ENCODE data around the gene HAUS8. TPM values are rescaled to one million over a fixed set of nuclear protein-coding genes. Genes with fewer than 3 reads are reported as not detected.
A peak's percentile ranks its signal among the peaks of the same experiment; 100 is the strongest.

The HAUS8 gene
- total and polyA plus RNA-seq, 7 experiments from 2014 or later = 9.4 to 31.5 (median 19.0) TPM

GRCh38 chr19:17074634-17075034, 618 bp downstream of the HAUS8 start:
- ATAC-seq (no peak), DNase-seq (peak in 2 of 9 donors; percentile 8 to 22)
- peaks cover 22 to 30% of the 10 kb centered on the region in 2 donors for H3K4me1 ChIP-seq (ENCODE audit: control insufficient read depth in 2 of 2, insufficient read depth in 2 of 2, low read length in 2 of 2)
- H3K4me3 ChIP-seq (ENCODE audit: low read length) = peak overlapping the region; percentile 94
- H3K4me3 Mint-ChIP-seq = peak overlapping the region; percentile 95 to 100 (median 98)
- H3K27me3 Mint-ChIP-seq = no peaks in the 10 kb centered on the region
- H3K9me3 Mint-ChIP-seq = peaks cover 0 to 2% (median 0%) of the 10 kb centered on the region in 11 donors
- CTCF ChIA-PET = interaction anchor here (0.7 kb wide), 1 partner anchor 220 kb away, joined by 3 read pairs; no protein-coding TSS in a partner anchor
- no peaks in the 10 kb centered on the region for H3K9me3 ChIP-seq (ENCODE audit: control insufficient read depth in 2 of 3, low read length in 3 of 3)
- H3K36me3 Mint-ChIP-seq = peaks cover 0 to 13% (median 5%) of the 10 kb centered on the region in 5 donors
- peak overlapping the region; percentile 83 for H3K27ac ChIP-seq (ENCODE audit: low read depth, low read length)
- H3K27ac Mint-ChIP-seq = peak overlapping the region; percentile 86 to 98 (median 96)
- H3K36me3 ChIP-seq (ENCODE audit: control insufficient read depth in 2 of 3, insufficient read depth in 3 of 3, low read length in 3 of 3) = peaks cover 0 to 25% (median 0%) of the 10 kb centered on the region in 3 experiments
- intact Hi-C loops (cut with micrococcal nuclease) = loop anchor here (1.0 to 10.0 kb wide), 20 partner anchors 51 to 962 kb away; partner anchors contain the start of genes BABAM1 (in 2 of the 2), DDA1 (in 2 of the 2), GTPBP3 (in 2 of the 2) and MED26 (in 2 of the 2)
- POLR2A ChIA-PET = interaction anchor here (0.6 to 5.0 kb wide), 6 partner anchors 9 to 261 kb away, joined by 3 to 56 read pairs (median 4); partner anchors contain the start of genes BABAM1 and USE1
- H3K27me3 ChIP-seq (ENCODE audit: control insufficient read depth in 2 of 2, insufficient read depth in 2 of 2, low read length in 2 of 2) = no peaks in the 10 kb centered on the region
- H3K4me1 Mint-ChIP-seq = peaks cover 42 to 61% (median 53%) of the 10 kb centered on the region in 7 donors

GRCh38 chr19:17073869-17074633, 1.2 kb downstream of the HAUS8 start:
- no peaks in the 10 kb centered on the region for H3K27me3 ChIP-seq (ENCODE audit: control insufficient read depth in 2 of 2, insufficient read depth in 2 of 2, low read length in 2 of 2)
- Mint-ChIP-seq H3K9me3 (peaks cover 0 to 2% (median 0%) of the 10 kb centered on the region in 11 donors), H3K27me3 (no peaks in the 10 kb centered on the region), H3K36me3 (peaks cover 0 to 14% (median 5%) of the 10 kb centered on the region in 5 donors), H3K4me3 (peak overlapping the region; percentile 95 to 100 (median 98)), H3K4me1 (peaks cover 36 to 55% (median 47%) of the 10 kb centered on the region in 7 donors), H3K27ac (peak overlapping the region; percentile 86 to 98 (median 96))
- intact Hi-C loops (cut with micrococcal nuclease) = loop anchor here in 1 of 2 donors (2.0 to 10.0 kb wide), 6 partner anchors 111 to 801 kb away; partner anchors contain the start of genes EPS15L1 and SLC5A5
- POLR2A ChIA-PET = interaction anchor here (0.6 to 5.0 kb wide), 6 partner anchors 8 to 262 kb away, joined by 3 to 56 read pairs (median 4); partner anchors contain the start of genes BABAM1 and USE1
- CTCF ChIA-PET = interaction anchor here (0.7 kb wide), 1 partner anchor 221 kb away, joined by 3 read pairs; no protein-coding TSS in a partner anchor
- no peak for ATAC-seq
- H3K4me1 ChIP-seq (ENCODE audit: control insufficient read depth in 2 of 2, insufficient read depth in 2 of 2, low read length in 2 of 2) = peaks cover 17 to 24% of the 10 kb centered on the region in 2 donors
- H3K9me3 ChIP-seq (ENCODE audit: control insufficient read depth in 2 of 3, low read length in 3 of 3) = no peaks in the 10 kb centered on the region
- peaks cover 0 to 26% (median 0%) of the 10 kb centered on the region in 3 experiments for H3K36me3 ChIP-seq (ENCODE audit: control insufficient read depth in 2 of 3, insufficient read depth in 3 of 3, low read length in 3 of 3)
- H3K4me3 ChIP-seq (ENCODE audit: low read length) = peak overlapping the region; percentile 94
- no peak for DNase-seq
- peak overlapping the region; percentile 83 for H3K27ac ChIP-seq (ENCODE audit: low read depth, low read length)

- Mint-ChIP-seq H3K27ac (peak overlapping the region in 1 of 9 donors; percentile 6), H3K9me3 (peaks cover 0 to 2% (median 0%) of the 10 kb centered on the region in 11 donors)
- POLR2A ChIA-PET = interaction anchor here (1.5 kb wide), 1 partner anchor 55 kb away, joined by 4 read pairs; no protein-coding TSS in a partner anchor
Measured at GRCh38 chr19:17070912-17071311, 4.3 kb downstream of the HAUS8 start.

GRCh38 chr19:17070421-17070820, 4.8 kb downstream of the HAUS8 start:
- Histone ChIP-seq H3K9me3 (ENCODE audit: control insufficient read depth in 2 of 3, low read length in 3 of 3) (no peaks in the 10 kb centered on the region), H3K27me3 (ENCODE audit: control insufficient read depth in 2 of 2, insufficient read depth in 2 of 2, low read length in 2 of 2) (no peaks in the 10 kb centered on the region), H3K4me1 (ENCODE audit: control insufficient read depth in 2 of 2, insufficient read depth in 2 of 2, low read length in 2 of 2) (peaks cover 10 to 11% of the 10 kb centered on the region in 2 donors), H3K4me3 (ENCODE audit: low read length) (no peak overlapping the region), H3K36me3 (ENCODE audit: control insufficient read depth in 2 of 3, insufficient read depth in 3 of 3, low read length in 3 of 3) (peaks cover 0 to 34% (median 0%) of the 10 kb centered on the region in 3 experiments), H3K27ac (ENCODE audit: low read depth, low read length) (no peak overlapping the region)
- intact Hi-C loops (cut with micrococcal nuclease) = loop anchor here in 1 of 2 donors (10.0 kb wide), 2 partner anchors 674 to 804 kb away; partner anchors contain the start of gene SLC5A5
- H3K36me3 Mint-ChIP-seq = peaks cover 0 to 20% (median 10%) of the 10 kb centered on the region in 5 donors
- H3K4me3 Mint-ChIP-seq = peak overlapping the region in 1 of 10 donors; percentile 8
- ATAC-seq (no peak), DNase-seq (no peak)
- CTCF ChIA-PET = interaction anchor here (0.7 to 1.4 kb wide), 3 partner anchors 107 to 212 kb away, joined by 3 to 6 read pairs (median 4); partner anchors contain the start of gene ANKLE1
- H3K4me1 Mint-ChIP-seq = peaks cover 26 to 46% (median 38%) of the 10 kb centered on the region in 7 donors
- peak overlapping the region in 3 of 9 donors; percentile 6 to 27 (median 16) for H3K27ac Mint-ChIP-seq
- POLR2A ChIA-PET = no interaction called here
- no peaks in the 10 kb centered on the region for H3K27me3 Mint-ChIP-seq
- peaks cover 0 to 2% (median 0%) of the 10 kb centered on the region in 11 donors for H3K9me3 Mint-ChIP-seq

More at GRCh38 chr19:17070912-17071311, 4.3 kb downstream of the HAUS8 start:
- Histone ChIP-seq H3K36me3 (ENCODE audit: control insufficient read depth in 2 of 3, insufficient read depth in 3 of 3, low read length in 3 of 3) (peaks cover 0 to 36% (median 0%) of the 10 kb centered on the region in 3 experiments), H3K9me3 (ENCODE audit: control insufficient read depth in 2 of 3, low read length in 3 of 3) (no peaks in the 10 kb centered on the region), H3K4me3 (ENCODE audit: low read length) (no peak overlapping the region), H3K4me1 (ENCODE audit: control insufficient read depth in 2 of 2, insufficient read depth in 2 of 2, low read length in 2 of 2) (peaks cover 8 to 10% of the 10 kb centered on the region in 2 donors), H3K27ac (ENCODE audit: low read depth, low read length) (no peak overlapping the region), H3K27me3 (ENCODE audit: control insufficient read depth in 2 of 2, insufficient read depth in 2 of 2, low read length in 2 of 2) (no peaks in the 10 kb centered on the region)
- intact Hi-C loops (cut with micrococcal nuclease) = loop anchor here in 1 of 2 donors (10.0 kb wide), 2 partner anchors 674 to 804 kb away; partner anchors contain the start of gene SLC5A5
- no peak for ATAC-seq
- peaks cover 0 to 20% (median 10%) of the 10 kb centered on the region in 5 donors for H3K36me3 Mint-ChIP-seq
- peaks cover 25 to 43% (median 38%) of the 10 kb centered on the region in 7 donors for H3K4me1 Mint-ChIP-seq
- CTCF ChIA-PET = interaction anchor here (0.7 to 1.4 kb wide), 3 partner anchors 106 to 211 kb away, joined by 3 to 6 read pairs (median 4); partner anchors contain the start of gene ANKLE1
- H3K4me3 Mint-ChIP-seq = peak overlapping the region in 1 of 10 donors; percentile 16
- no peaks in the 10 kb centered on the region for H3K27me3 Mint-ChIP-seq
- DNase-seq = no peak

GRCh38 chr19:17069193-17069592, 6.1 kb downstream of the HAUS8 start:
- CTCF ChIA-PET = interaction anchor here (0.7 to 2.4 kb wide), 4 partner anchors 115 to 317 kb away, joined by 3 to 8 read pairs (median 4); partner anchors contain the start of gene ANKLE1
- Mint-ChIP-seq H3K4me3 (no peak overlapping the region), H3K36me3 (peaks cover 0 to 28% (median 17%) of the 10 kb centered on the region in 5 donors), H3K4me1 (peaks cover 32 to 53% (median 43%) of the 10 kb centered on the region in 7 donors), H3K27me3 (no peaks in the 10 kb centered on the region), H3K9me3 (peaks cover 0 to 2% (median 0%) of the 10 kb centered on the region in 11 donors), H3K27ac (peak overlapping the region in 2 of 9 donors; percentile 46 to 62)
- intact Hi-C loops (cut with micrococcal nuclease) = loop anchor here in 1 of 2 donors (5.0 kb wide), 1 partner anchor 148 kb away; the partner anchor contains the start of gene USE1
- POLR2A ChIA-PET = interaction anchor here (1.4 to 1.6 kb wide), 2 partner anchors 56 to 146 kb away, joined by 4 to 7 read pairs; partner anchors contain the start of gene USE1
- DNase-seq = no peak
- no peak overlapping the region for H3K4me3 ChIP-seq (ENCODE audit: low read length)
- ATAC-seq = no peak
- H3K27ac ChIP-seq (ENCODE audit: low read depth, low read length) = no peak overlapping the region
- H3K4me1 ChIP-seq (ENCODE audit: control insufficient read depth in 2 of 2, insufficient read depth in 2 of 2, low read length in 2 of 2) = peaks cover 15 to 19% of the 10 kb centered on the region in 2 donors
- H3K27me3 ChIP-seq (ENCODE audit: control insufficient read depth in 2 of 2, insufficient read depth in 2 of 2, low read length in 2 of 2) = no peaks in the 10 kb centered on the region
- peaks cover 0 to 29% (median 0%) of the 10 kb centered on the region in 3 experiments for H3K36me3 ChIP-seq (ENCODE audit: control insufficient read depth in 2 of 3, insufficient read depth in 3 of 3, low read length in 3 of 3)
- H3K9me3 ChIP-seq (ENCODE audit: control insufficient read depth in 2 of 3, low read length in 3 of 3) = no peaks in the 10 kb centered on the region
